GDM1 (cell line): Measurements from ENCODE around the gene NPVF.
A peak's percentile ranks its signal among the peaks of the same experiment; 100 is the strongest.

Experiments used
- DNase-seq: peaks from one replicate; lab custom pipeline; 2025; lab: John Stamatoyannopoulos, UW

The NPVF gene

GRCh38 chr7:25228386-25228785, at the start of gene NPVF:
Gene NPVF (minus strand): TSS chr7:25228486. CDS start chr7:25228439, 47 bp downstream.
- DNase-seq, result no peak

GRCh38 chr7:25272265-25272664, 44.0 kb upstream of the NPVF start:
- DNase-seq, result no peak

- DNase-seq, result no peak
These were observed 35.1 kb upstream of the NPVF start for GRCh38 chr7:25263337-25263736.

DNA sequence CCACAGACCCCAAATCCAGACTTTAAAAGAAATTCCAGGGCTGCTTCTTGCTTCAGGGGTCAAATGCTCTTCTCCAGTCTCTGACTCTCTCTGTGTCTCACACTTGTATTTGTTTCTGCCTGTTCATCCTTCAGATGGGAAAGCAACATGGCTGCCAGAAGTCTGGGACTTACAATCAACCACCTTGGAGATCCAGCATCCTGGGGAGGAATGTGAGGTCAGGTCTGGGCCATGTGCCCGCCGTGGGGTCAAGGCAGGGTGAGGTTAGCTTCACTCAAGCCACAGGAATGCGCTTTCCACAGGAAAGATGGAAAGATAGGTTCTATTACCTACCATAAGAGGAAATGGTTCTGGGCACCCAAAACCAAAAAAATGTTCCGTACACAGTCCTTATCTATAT, 34.3 kb upstream of the NPVF start:
- DNase-seq, result no peak

GRCh38 chr7:25261545-25262140, 33.4 kb upstream of the NPVF start:
- no peak for DNase-seq

- no peak for DNase-seq
These were observed 32.7 kb upstream of the NPVF start for GRCh38 chr7:25260862-25261494.

GRCh38 chr7:25259487-25260243, 31.4 kb upstream of the NPVF start:
- DNase-seq, result peak; percentile 37

DNA sequence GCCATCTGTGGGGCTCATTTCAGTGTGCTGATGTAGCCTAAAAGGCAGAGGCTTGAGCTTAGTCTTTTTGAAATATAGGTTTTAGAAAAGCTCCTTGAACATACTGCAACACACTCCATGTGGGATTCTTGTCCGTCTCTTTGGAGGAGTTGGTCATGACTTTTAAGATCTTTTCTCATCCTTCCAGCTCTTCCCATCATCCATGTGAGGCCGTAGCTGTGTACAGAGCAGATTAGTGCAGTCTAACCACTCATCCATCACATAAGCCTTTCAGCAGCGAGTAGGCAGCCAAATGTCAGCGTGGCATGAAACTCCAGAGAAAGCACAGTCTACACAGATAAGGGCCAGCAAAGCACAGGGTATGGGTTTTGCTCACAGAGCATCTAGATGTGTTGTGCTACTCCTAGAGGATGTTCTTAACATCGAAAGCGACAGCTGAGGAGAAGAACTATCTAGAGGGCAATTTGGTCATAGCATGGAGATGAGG, 28.1 kb upstream of the NPVF start:
- no peak for DNase-seq

DNA sequence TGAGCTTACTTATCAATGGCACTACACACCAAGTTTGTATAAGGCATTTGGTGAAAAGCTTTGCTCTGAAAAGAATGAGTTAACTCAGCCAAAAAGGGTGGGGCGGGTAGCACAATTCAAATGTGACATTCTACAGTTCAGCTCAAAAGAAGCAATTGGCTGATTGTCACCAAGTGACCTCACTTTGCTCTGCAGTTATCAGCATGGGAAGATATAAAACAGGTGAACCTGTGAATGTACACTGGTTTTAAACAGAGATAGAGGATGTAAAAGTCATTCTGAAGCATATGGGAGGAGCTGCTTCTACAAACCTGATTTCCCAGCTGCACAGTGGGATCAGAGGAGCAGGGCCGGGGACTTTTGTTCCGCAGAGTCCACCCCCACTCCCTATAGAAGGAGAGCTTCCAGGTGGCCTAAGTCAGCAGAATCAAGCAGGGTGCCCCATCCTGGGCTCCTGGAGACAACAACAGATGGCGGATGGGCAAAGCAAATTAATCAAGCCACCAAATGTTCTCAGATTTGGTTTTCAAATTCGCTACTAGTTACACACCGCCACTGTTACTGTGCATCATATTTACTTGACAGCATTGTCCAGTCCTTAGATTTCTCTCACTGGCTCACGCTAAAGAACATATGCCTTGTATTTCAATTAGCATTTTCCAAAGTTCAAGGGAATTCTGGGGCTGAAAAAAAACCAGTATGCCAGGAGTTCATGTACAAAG, 27.5 kb upstream of the NPVF start:
- no peak for DNase-seq

DNA sequence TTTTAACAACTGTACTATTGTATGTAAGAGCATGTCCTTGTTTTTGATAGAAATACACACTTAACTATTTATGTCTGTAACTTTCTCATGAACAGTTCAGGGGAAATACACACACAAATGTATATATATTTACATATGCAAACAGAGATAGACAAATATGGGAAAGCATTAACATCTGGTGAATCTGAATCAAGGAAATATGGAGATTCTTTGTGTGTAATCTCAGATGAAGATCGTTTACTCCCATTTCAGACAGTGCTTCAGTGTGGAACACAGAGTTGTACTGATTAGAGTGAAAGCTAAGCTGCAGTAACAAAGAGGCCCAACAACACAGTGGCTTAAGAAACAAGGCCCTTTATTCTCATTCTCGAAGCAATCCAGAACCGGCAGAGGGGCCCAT, 26.3 kb upstream of the NPVF start:
- no peak for DNase-seq

DNA sequence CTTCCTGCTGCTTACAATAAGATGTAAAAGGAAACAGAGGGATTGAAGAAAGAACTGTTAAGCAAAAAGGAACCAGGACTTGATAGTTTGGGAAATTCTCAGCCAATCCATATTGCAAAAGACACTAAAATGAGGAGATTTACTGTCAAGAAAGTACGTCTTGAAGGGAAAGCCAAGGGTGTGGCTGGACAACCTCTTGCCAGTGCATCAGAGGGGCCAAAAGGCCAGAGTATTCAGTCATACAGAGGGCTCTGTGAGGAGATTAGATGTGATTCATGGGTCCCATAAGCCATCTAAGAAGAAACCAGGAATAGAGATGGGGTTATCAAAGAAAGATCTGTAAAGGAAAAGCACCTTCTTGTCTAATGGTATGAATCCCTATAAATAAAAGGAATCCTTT, 25.4 kb upstream of the NPVF start:
- DNase-seq, result no peak

DNA sequence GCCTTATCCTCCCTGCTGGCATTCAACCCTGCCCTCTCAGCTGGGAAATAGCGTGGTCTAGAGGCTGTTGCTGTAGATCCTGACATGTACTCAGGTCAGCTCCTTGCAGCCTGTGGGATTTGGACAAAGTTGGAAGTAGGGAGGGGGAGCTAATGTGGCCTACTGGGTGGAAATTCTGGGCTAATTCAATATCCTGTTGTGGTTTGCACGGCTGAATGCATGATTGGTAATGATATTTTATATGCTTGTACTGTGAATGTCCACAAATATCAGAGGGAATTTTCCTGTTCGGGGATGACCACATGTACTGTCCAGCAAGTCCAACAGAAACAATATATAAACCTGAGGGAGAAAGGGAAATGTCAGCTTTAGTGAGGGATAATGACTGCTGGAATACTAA, 22.1 kb upstream of the NPVF start:
- DNase-seq, result no peak

DNA sequence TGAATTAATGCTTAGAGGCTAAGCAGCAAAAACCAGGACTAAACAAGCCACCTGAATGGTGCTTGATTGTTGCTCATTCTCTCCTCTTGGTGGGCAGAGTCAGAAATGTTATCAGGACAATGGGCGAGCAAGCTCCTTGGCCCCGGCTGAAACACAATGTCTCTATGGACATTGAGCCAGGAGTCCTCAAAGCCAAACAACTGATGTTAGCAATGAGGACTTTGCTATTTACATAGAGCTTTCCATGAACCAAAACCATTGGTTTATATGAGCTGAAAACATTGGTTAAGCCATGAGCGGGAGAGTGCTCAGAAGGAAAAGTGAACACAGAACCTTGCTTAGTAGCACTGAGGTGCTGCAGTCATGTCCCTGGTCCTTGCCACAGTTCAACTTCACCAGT, 21.5 kb upstream of the NPVF start:
- DNase-seq, result no peak

DNA sequence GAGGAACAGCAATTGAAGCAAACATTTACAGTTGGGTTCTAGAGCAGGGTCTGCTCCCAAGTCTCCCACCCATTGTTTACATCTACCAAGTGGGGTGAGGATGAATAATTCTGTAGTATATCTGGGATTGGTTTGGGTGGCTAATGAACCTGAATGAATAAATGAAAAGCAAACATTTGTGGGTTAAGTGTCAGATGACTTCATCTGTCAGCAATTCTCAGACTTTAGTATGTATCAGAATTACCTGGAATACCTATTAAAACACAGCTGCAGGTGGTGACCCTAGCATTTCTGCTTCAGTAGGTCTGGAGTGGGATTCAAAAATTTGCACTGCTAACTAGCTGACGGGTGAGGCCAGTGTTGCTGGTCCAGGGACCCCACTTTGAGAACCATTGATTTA, 18.0 kb upstream of the NPVF start:
- DNase-seq, result no peak

- no peak for DNase-seq
These were observed 16.2 kb upstream of the NPVF start for GRCh38 chr7:25244254-25245033.

DNA sequence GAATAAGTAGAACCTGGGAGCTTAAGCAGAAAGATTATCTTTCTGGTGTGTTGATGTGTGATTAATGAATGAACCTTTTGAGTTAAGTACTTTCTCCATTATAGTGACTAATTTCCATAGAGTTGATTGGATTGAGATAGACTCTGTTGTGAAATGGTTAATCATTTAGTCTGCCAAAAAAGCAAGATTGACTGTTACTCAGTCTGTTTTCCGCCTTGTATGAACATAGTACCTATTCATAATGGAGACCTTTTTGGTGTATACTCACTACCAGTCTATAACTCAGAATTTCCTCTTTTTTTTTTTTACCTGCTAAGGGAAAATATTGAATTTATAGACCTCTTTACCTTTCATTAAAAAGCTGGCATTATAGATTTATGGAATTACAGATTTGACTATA, 14.4 kb upstream of the NPVF start:
- DNase-seq, result no peak

GRCh38 chr7:25240896-25241295, 12.6 kb upstream of the NPVF start:
- no peak for DNase-seq

DNA sequence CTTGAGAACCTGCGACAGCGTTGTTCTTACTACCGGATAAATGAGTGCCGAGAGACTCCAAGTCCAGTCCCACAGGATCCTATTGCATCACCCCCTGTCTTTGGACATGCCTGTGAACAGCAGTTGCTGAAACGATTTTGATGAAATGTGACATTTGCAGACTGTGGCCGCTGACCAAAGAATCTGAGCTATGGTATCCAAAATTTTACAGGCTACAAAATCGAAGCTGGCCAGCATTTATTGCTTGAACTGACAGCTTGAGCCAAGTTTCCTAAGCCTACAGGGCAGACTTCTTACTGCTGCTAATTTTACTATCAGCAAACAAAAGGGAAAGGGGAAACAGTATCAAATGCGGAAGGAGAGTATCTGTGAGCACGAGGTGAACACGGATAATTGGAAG, 12.1 kb upstream of the NPVF start:
- no peak for DNase-seq

- no peak for DNase-seq
These were observed 11.6 kb upstream of the NPVF start for GRCh38 chr7:25239888-25240287.

- DNase-seq, result no peak
These were observed 9.9 kb upstream of the NPVF start for GRCh38 chr7:25238066-25238725.

- no peak for DNase-seq
These were observed 7.2 kb upstream of the NPVF start for GRCh38 chr7:25235471-25235870.
